WTC11 (cell line): Measurements from ENCODE around the gene MYL11.

Experiments
- RELA ChIP-seq: sonication (generic); formaldehyde crosslinking; IDR thresholded peaks from 2 replicates; pipeline ENCODE4 v1.8.1; 2022; ENCODE audit warnings: missing genetic modification reagents, mild to moderate bottlenecking, borderline replicate concordance
- ZNF396 ChIP-seq: fragments of 250-450 bp; sonication (Bioruptor Pico); IDR thresholded peaks from 2 replicates; pipeline ENCODE4 v1.8.0; 2021; ENCODE audit warnings: mild to moderate bottlenecking, moderate library complexity, borderline replicate concordance
- TF ChIP-seq, protein P1 (sequence below): sonication (generic); formaldehyde crosslinking; IDR thresholded peaks from 2 replicates; pipeline ENCODE4 v1.8.1; 2023; ENCODE audit warnings: mild to moderate bottlenecking, missing genetic modification reagents, moderate library complexity
- TF ChIP-seq, protein P2 (sequence below): fragments of 200-600 bp; IDR thresholded peaks from 2 replicates; pipeline ENCODE4 v1.8.0; 2022; ENCODE audit warnings: antibody characterized with exemption
- TF ChIP-seq, protein P3 (sequence below): sonication (generic); formaldehyde crosslinking; IDR thresholded peaks from 2 replicates; pipeline ENCODE4 v1.8.1; 2022; ENCODE audit warnings: mild to moderate bottlenecking, moderate library complexity, missing genetic modification reagents
- TF ChIP-seq, protein P4 (sequence below): sonication (generic); formaldehyde crosslinking; IDR thresholded peaks from 2 replicates; pipeline ENCODE4 v1.8.1; 2023; ENCODE audit warnings: mild to moderate bottlenecking, missing genetic modification reagents, borderline replicate concordance
- TF ChIP-seq, protein P5 (sequence below): sonication (generic); formaldehyde crosslinking; IDR thresholded peaks from 2 replicates; pipeline ENCODE4 v1.8.1; 2023; ENCODE audit warnings: mild to moderate bottlenecking, missing genetic modification reagents, moderate library complexity

DNA sequence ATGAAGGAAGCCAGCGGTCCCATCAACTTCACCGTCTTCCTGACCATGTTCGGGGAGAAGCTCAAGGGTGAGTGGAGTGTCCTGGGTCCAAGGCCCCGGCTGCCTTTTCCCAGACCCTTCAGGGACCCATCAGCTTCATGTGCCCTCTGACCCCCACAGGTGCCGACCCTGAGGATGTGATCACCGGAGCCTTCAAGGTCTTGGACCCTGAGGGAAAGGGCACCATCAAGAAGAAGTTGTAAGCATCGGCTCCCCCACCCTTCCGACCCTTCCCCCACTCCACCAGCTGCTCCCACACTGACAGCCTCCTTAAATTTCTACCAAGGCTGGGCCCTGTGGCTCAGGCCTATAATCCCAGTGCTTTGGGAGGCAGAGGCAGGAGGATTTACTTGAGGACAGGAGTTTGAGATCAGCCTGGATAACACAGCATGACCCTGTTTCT, 1.9 kb downstream of the MYL11 start:
- TF ChIP-seq, protein P1, sequence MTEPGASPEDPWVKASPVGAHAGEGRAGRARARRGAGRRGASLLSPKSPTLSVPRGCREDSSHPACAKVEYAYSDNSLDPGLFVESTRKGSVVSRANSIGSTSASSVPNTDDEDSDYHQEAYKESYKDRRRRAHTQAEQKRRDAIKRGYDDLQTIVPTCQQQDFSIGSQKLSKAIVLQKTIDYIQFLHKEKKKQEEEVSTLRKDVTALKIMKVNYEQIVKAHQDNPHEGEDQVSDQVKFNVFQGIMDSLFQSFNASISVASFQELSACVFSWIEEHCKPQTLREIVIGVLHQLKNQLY (CRISPR knock-in tag) = no peak
- TF ChIP-seq, protein P2, sequence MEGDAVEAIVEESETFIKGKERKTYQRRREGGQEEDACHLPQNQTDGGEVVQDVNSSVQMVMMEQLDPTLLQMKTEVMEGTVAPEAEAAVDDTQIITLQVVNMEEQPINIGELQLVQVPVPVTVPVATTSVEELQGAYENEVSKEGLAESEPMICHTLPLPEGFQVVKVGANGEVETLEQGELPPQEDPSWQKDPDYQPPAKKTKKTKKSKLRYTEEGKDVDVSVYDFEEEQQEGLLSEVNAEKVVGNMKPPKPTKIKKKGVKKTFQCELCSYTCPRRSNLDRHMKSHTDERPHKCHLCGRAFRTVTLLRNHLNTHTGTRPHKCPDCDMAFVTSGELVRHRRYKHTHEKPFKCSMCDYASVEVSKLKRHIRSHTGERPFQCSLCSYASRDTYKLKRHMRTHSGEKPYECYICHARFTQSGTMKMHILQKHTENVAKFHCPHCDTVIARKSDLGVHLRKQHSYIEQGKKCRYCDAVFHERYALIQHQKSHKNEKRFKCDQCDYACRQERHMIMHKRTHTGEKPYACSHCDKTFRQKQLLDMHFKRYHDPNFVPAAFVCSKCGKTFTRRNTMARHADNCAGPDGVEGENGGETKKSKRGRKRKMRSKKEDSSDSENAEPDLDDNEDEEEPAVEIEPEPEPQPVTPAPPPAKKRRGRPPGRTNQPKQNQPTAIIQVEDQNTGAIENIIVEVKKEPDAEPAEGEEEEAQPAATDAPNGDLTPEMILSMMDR = no peak
- TF ChIP-seq, protein P3, sequence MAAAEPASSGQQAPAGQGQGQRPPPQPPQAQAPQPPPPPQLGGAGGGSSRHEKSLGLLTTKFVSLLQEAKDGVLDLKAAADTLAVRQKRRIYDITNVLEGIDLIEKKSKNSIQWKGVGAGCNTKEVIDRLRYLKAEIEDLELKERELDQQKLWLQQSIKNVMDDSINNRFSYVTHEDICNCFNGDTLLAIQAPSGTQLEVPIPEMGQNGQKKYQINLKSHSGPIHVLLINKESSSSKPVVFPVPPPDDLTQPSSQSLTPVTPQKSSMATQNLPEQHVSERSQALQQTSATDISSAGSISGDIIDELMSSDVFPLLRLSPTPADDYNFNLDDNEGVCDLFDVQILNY (CRISPR knock-in tag) = no peak
- TF ChIP-seq, protein P4, sequence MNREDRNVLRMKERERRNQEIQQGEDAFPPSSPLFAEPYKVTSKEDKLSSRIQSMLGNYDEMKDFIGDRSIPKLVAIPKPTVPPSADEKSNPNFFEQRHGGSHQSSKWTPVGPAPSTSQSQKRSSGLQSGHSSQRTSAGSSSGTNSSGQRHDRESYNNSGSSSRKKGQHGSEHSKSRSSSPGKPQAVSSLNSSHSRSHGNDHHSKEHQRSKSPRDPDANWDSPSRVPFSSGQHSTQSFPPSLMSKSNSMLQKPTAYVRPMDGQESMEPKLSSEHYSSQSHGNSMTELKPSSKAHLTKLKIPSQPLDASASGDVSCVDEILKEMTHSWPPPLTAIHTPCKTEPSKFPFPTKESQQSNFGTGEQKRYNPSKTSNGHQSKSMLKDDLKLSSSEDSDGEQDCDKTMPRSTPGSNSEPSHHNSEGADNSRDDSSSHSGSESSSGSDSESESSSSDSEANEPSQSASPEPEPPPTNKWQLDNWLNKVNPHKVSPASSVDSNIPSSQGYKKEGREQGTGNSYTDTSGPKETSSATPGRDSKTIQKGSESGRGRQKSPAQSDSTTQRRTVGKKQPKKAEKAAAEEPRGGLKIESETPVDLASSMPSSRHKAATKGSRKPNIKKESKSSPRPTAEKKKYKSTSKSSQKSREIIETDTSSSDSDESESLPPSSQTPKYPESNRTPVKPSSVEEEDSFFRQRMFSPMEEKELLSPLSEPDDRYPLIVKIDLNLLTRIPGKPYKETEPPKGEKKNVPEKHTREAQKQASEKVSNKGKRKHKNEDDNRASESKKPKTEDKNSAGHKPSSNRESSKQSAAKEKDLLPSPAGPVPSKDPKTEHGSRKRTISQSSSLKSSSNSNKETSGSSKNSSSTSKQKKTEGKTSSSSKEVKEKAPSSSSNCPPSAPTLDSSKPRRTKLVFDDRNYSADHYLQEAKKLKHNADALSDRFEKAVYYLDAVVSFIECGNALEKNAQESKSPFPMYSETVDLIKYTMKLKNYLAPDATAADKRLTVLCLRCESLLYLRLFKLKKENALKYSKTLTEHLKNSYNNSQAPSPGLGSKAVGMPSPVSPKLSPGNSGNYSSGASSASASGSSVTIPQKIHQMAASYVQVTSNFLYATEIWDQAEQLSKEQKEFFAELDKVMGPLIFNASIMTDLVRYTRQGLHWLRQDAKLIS (CRISPR knock-in tag) = no peak
- no peak for TF ChIP-seq RELA (CRISPR knock-in tag)
- TF ChIP-seq, protein P5, sequence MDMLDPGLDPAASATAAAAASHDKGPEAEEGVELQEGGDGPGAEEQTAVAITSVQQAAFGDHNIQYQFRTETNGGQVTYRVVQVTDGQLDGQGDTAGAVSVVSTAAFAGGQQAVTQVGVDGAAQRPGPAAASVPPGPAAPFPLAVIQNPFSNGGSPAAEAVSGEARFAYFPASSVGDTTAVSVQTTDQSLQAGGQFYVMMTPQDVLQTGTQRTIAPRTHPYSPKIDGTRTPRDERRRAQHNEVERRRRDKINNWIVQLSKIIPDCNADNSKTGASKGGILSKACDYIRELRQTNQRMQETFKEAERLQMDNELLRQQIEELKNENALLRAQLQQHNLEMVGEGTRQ (CRISPR knock-in tag) = no peak
- no peak for TF ChIP-seq ZNF396
